K562 (cell line): ENCODE data around the gene NME7.

Experiments used
- FOXK2 ChIP-seq, 2 experiments: fragments of 450-650 bp; IDR thresholded peaks in 1 of 2; conservative IDR thresholded peaks in 1 of 2; 2 replicates each; pipeline ENCODE4 v1.6.1; 2016; ENCODE audit warnings: low read depth in 2 of 2, mild to moderate bottlenecking in 1 of 2
- RFX5 ChIP-seq: IDR thresholded peaks from 2 replicates; pipeline ENCODE4 v1.6.1; 2011; ENCODE audit warnings: low read depth, mild to moderate bottlenecking, improper control_type of control experiment, low read length

GRCh38 chr1:169099561-169099960 lies 268.0 kb downstream of the NME7 start:
- no peak for TF ChIP-seq FOXK2 (conservative IDR thresholded peaks at IDR 0.05 in 1 of 2, IDR thresholded peaks at IDR 0.05 in 1 of 2; ENCODE audit: low read depth in 2 of 2)
- TF ChIP-seq RFX5, result no peak
